ENCODE measurements around the gene PRKCA. TPM values are rescaled to one million over a fixed set of nuclear protein-coding genes. Genes with fewer than 3 reads are reported as not detected.
"Not testable (repeated sequence)": the region's sequence is repeated elsewhere in the genome, so short reads cannot be mapped to it uniquely, and the experiment has no call there.

PRKCA gene
- 168 TPM for total RNA-seq

- ATAC-seq (peak; percentile 91), DNase-seq (ENCODE audit: low spot score) (peak; percentile 84)
- intact Hi-C loops (cut with DNase I) = no loop called here
Observed at GRCh38 chr17:66301864-66302741, at the start of gene PRKCA. TSS of gene PRKCA (plus strand) at chr17:66302613.

DNA sequence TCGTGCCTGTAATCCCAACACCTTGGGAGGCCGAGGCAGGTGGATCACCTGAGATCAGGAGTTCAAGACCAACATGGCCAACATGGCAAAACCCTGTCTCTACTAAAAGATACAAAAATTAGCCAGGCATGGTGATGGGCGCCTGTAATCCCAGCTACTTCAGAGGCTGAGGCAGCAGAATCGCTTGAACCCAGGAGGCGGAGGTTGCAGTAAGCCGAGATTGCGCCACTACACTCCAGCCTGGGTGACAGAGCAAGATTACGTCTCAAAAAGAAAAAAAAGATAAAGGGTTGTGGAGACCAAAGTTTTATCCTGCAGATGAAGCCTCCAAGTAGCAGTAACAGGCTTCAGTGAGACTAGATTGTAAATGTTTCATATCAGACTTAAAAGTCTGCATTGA lies 49.0 kb upstream of the PRKCA start:
- intact Hi-C loops (cut with DNase I); ATAC-seq; DNase-seq (ENCODE audit: low spot score): not testable (repeated sequence)

DNA sequence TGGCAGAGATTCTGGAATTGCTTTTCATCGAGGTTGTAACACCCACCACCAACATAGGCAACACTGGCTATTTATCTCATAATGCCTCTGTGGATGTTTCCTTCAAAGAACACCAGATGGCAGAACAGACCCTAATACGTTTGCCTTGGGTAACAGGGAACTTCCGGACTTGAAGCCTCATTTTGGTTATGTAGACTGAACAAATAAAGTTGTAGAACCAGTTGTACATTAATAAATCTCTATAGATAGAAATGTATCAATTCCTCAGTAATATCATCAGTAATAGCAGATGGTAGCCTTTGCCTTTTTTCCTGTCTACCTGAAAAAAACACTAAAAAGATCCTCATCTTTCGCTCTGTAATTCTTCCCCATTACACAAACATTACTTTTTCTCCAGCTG lies 47.3 kb upstream of the PRKCA start:
- intact Hi-C loops (cut with DNase I) = loop anchor here (5.0 kb wide), 1 partner anchor 422 kb away; no protein-coding TSS in a partner anchor
- peak; percentile 90 for ATAC-seq
- DNase-seq (ENCODE audit: low spot score) = no peak

DNA sequence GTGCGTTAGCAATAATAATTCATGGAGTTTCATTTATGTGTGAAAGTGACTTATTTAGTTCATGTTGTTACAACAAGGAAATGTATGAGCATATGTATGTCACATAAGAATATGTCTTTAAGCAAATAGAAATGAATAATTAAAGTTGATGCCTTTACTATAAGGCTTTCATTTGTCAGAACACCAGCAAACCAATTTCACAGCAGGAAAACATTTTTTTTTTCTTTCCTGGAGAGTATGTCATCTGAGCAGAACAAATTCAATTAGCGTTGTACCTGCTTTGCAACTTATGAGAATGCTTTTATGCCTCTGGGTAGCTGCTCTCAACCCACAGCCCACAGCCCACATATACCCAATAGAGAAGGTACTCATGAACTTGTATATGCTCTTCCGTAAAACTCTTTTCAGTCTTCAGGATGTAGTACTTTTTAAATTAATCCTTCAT lies 46.9 kb upstream of the PRKCA start:
- ATAC-seq = no peak
- no peak for DNase-seq (ENCODE audit: low spot score)
- intact Hi-C loops (cut with DNase I) = loop anchor here (5.0 kb wide), 1 partner anchor 422 kb away; no protein-coding TSS in a partner anchor

DNA sequence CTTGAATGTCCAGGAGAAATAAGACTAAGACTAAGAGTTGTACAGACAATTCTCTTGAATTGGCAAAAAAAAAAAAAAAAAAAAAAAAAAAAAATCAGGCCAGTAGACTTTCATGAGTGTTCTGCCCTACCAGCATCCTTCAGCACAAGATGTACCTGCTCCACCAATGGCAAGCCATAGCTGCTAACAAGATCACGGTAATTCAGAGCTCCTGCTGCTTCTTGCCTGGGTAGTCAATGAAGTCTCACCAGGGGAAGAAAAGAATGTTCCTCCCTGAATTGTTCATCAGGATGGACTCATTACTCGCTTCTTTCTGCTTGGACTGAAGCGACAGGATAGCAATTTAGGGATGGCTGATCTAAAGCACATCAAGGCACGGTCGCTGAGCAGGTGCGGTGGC lies 42.1 kb upstream of the PRKCA start:
- DNase-seq (ENCODE audit: low spot score) = no peak
- intact Hi-C loops (cut with DNase I) = no loop called here
- no peak for ATAC-seq

DNA sequence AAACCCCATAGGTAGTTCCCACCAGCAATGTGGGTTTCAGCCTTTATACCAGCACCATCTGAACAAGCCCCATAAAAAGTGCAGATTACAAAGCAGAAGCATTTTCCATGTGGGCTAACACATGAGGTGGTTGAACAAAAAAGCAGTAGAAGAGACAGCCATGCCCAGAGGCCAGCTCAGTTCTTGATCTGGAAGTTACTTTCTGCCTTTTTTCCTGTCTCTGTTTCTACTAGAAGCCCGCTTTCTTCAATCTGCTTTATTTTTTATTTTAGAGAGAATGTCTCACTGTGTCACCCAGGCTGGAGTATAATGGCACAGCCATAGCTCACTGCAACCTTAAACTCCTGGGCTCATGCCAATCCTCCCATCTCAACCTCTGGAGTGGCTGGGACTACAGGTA lies 41.7 kb upstream of the PRKCA start:
- ATAC-seq (no peak), DNase-seq (ENCODE audit: low spot score) (no peak)
- intact Hi-C loops (cut with DNase I) = no loop called here

GRCh38 chr17:66262767-66263166 lies 39.6 kb upstream of the PRKCA start:
- no peak for ATAC-seq
- DNase-seq (ENCODE audit: low spot score) = no peak
- intact Hi-C loops (cut with DNase I) = no loop called here

DNA sequence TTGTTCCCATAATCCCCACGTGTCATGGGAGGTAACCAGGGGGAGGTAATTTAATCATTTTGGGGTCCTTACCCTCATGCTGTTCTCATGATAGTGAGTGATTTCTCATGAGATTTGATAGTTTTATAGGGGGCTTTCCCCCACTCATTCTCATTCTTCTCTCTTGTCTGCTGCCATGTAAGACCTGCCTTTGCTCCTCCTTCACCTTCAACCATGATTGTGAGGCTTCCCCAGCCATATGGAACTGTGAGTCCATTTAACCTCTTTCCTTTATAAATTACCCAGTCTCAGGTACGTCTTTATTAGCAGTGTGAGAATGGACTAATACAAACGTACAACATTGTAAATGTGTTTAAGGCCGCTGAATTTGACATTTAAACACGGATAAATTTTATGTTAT lies 37.7 kb upstream of the PRKCA start:
- DNase-seq (ENCODE audit: low spot score) (no peak), ATAC-seq (no peak)
- intact Hi-C loops (cut with DNase I) = no loop called here

- intact Hi-C loops (cut with DNase I) = no loop called here
- DNase-seq (ENCODE audit: low spot score) = no peak
- ATAC-seq = no peak
Observed at GRCh38 chr17:66268247-66268927, 34.0 kb upstream of the PRKCA start.

- ATAC-seq (no peak), DNase-seq (ENCODE audit: low spot score) (no peak)
- intact Hi-C loops (cut with DNase I) = no loop called here
Observed at GRCh38 chr17:66270106-66270505, 32.3 kb upstream of the PRKCA start.

- ATAC-seq = no peak
- intact Hi-C loops (cut with DNase I) = no loop called here
Observed at GRCh38 chr17:66271512-66271911, 30.9 kb upstream of the PRKCA start.

DNA sequence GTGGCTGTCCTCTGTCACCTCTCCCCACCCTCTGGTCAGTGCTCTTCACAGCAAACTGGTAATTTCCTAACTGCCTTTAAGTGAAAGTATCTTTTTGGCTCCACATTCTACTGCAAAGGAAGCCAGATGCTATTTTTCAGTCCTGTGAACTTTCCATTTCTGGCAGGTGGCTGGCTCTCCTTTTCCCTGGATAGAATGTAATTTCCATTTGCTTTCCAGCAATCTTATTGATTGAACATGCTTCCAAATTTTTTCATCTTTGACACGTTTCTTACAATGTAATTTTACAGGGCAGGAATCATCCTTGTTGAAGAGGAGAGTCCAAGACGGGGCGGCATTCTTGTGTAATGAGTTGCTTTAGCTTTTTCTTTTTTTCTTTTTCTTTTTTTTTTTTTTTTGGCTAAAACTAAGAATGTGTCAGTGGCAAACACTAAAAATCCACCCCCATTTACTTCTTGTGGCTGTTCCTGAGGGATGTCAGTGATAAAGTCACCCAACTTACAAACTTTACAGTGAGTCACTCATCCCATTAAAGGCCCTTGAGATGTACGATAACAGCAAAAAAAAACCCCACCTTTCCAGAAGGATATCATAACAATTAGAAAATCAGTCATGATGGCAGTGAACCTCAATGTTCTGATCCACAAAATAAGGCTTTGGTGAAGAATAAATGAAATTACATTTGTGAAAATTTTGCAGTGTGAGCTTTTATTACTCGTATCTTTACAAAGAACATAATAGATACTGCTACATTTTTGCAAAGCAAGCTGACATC lies 29.4 kb upstream of the PRKCA start:
- no peak for DNase-seq (ENCODE audit: low spot score)
- ATAC-seq = no peak
- intact Hi-C loops (cut with DNase I) = no loop called here

More at GRCh38 chr17:66271512-66271911, 30.9 kb upstream of the PRKCA start:
- no peak for DNase-seq (ENCODE audit: low spot score)

GRCh38 chr17:66273586-66273848 lies 28.9 kb upstream of the PRKCA start:
- ATAC-seq (no peak), DNase-seq (ENCODE audit: low spot score) (no peak)
- intact Hi-C loops (cut with DNase I) = no loop called here

GRCh38 chr17:66275651-66276050 lies 26.8 kb upstream of the PRKCA start:
- intact Hi-C loops (cut with DNase I) = no loop called here
- DNase-seq (ENCODE audit: low spot score) (no peak), ATAC-seq (no peak)

DNA sequence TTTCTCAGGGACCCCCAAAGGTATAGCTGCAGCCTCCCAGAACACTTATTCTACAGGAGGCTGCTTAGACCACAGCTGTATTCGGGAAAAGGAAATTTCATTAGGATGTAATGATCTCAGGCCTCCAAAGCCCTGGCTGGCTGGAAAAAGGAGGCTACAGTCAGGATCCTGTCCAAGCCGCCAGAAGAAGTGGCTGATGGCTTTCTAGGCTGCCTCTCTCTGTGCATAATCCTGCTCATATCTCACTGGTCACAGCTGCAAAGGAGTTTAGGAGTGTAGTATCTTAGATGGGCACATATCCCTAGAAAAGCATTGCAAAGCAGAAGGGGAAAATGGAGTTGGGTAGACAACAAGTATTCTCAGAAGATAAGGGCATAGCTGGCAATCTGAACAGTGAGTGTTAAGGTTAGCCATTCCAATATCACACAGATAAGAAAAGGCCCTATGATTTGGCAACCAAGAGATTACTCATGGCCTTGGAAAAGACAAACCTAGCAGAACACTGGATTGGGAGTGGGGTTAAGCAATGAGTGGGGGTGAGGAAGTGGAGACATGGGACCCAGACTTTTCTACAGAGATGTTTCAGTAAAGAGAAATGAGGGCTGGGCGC lies 26.0 kb upstream of the PRKCA start:
- ATAC-seq (no peak), DNase-seq (ENCODE audit: low spot score) (no peak)
- intact Hi-C loops (cut with DNase I) = no loop called here

- intact Hi-C loops (cut with DNase I) = no loop called here
- no peak for DNase-seq (ENCODE audit: low spot score)
- no peak for ATAC-seq
Observed at GRCh38 chr17:66277191-66277590, 25.2 kb upstream of the PRKCA start.

DNA sequence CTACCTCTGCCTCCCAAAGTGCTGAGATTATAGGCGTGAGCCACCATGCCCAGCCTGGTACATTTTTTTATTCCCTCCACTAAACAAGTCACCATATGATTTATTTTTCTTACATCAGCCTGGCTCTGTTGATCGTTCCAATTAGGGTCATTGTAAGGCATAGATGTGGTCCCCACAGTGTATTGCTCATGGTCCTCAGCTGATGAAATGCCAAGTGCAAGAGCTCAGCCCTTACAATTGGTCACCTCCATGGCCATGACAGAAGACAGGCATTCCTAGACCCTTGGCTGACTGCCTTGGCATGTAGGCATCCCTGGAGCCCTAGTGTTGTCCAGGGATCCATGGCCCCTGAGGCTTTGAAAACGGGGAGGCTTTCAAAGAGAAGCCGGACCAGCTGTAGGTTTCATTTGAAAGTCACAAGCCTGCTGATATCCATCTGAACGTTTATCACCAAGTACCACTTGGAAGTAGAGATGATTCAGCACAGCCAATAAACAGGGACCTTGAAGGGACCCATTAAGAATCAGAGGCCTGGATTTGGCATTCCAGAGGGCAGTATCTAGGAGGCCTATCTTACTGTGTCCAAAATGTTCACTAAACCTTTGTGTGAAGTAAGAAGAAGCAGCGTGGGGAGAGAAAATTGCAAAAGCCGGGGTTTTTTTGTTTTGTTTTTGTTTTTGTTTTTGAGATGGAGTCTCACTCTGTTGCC lies 20.6 kb upstream of the PRKCA start:
- intact Hi-C loops (cut with DNase I) = no loop called here
- ATAC-seq = no peak
- no peak for DNase-seq (ENCODE audit: low spot score)

DNA sequence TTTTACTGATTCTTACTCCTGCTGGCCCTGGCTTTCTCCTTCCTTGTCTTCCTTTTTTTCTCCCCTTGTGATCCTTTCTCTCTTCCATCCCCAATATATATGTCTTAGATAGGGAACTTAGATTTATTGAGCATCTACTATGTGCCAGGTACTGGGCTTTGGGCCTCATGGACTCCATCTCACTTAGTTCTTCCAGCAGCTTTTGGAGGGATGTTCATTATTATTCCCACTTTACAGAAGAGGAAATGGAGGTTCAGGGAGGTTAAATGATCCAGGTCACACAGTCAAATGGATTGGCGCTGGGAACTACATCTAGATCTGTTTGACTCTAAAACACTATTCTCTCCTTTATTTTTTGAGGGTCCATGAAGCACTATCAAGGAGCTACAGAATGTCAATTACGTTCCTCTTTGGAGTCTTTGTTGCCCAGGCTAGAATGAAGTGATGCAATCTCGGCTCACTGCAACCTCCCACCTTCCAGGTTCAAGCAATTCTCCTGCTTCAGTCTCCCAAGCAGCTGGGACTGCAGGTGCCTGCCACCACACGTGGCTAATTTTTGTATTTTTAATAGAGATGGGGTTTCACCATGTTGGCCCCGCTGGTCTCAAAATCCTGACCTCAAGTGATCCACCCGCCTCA lies 19.0 kb upstream of the PRKCA start:
- intact Hi-C loops (cut with DNase I) = no loop called here
- DNase-seq (ENCODE audit: low spot score) (no peak), ATAC-seq (no peak)
